Measurements from ENCODE around the gene PBLD. TPM values are rescaled to one million over a fixed set of nuclear protein-coding genes. Genes with fewer than 3 reads are reported as not detected.

PBLD gene
- total RNA-seq (ENCODE audit: insufficient read depth, low replicate concordance): 8.9 TPM

DNA sequence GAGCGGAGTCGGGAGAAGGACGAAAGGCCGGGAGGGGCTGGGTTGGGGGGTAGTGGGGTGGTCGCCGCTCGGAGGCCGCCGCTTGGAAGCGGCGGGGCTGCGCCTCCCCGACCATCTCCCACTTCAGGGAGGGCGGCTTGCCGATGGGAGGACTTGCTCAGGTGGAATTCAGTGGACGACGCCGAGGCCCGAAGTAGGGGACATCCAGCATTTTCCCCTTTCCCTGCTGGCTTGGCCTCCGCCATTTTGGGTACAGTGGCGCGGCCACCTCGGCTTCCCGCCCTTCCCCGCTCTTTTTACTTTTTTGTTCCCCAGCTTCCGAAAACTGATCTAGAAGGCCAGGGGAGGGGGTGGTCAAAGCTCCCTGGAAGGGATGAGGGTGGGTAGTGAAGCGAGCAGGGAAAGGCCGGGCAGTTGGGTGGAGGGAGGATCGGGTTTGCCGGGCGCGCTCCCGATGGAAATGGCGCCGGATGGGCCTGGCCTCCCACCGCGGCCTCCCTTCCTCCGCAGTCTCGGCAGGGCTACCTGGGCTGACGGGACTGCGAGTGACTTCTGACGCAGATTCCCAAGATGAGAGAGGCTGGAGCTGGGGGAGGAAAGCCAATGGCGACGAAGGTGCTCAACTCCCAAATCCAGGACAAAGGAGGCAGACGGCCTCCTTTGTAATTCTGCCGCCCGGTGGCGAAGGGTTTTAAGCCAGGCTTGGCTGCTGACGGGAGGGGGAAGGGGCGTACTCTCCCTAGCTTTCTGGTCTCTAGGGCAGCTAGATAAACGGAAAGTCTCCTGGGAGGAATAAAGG lies at the start of gene PBLD:
Gene PBLD (minus strand): TSS at position 670 of the 799 bp plus-strand sequence. CDS start 26,084 bp downstream, outside the sequence.
- peak; percentile 89 for DNase-seq (ENCODE audit: low spot score)

DNA sequence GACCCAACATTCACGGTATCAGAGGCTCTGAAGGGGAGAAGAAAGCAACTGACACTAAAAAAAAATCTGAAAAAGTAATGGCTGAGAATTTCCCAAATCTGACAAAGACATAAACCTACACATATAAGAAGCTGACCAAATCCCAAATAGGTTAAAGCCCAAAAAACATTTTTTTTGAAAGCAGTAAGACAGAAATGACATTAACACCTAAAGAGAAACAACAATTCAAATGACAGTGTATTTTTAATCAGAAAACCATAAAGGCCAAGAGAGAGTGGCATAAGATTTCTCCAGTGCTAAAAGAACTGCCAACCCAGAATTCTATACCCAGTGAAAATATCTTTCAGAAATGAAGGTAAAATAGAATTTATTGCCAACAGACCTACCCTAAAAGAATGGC lies 38.9 kb upstream of the PBLD start:
- DNase-seq (ENCODE audit: low spot score): no peak

DNA sequence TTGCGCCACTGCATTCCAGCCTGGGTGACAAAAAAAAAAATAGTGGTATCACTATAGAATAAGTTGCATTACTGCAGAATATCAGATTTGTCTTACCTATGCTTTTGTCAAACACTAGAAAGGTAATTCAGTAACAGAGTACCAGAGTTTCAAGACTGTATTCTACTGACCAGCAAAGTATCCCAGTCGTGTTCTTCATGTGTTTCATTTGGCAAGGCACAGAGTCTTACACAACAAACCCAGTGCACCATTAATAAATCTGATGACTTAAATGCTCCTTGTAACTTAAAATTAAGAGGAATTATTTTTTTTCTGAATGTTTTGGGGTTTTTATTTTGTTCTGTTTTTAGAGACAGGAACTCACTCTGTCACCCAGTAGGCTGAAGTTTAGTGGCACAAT lies 34.4 kb upstream of the PBLD start:
- no peak for DNase-seq (ENCODE audit: low spot score)

DNA sequence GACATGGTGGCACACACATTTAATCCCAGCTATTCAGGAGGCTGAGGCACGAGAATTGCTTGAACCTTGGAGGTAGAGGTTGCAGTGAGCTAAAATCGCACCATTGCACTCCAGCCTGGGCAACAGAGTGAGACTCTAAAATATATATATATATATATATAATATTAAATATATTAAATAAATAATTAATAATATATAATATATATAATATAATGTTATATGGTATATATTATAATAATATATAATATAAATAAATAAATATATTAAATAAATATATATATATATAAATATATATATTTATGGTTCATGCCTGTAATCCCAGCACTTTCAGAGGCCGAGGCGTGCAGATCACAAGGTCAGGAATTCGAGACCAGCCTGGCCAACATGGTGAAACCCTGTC lies 33.9 kb upstream of the PBLD start:
- DNase-seq (ENCODE audit: low spot score): no peak

DNA sequence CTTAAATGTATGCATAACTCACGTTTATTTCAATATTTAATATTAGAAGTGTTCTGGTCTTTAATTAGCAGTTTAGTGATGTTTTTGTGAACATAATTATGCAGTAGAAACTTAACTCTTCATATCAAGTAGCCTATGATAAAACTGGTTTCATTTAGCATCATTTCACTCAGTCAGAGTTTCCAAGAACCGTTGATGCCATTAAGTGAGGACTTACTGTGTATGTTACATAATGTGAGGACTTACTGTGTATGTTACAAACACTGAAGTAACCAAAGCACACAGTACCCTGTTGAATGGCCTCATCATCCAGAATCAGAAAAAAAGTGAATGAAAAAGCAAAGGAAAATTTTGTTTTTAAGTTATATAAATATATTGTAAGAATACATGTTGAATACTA lies 32.9 kb upstream of the PBLD start:
- DNase-seq (ENCODE audit: low spot score): no peak

DNA sequence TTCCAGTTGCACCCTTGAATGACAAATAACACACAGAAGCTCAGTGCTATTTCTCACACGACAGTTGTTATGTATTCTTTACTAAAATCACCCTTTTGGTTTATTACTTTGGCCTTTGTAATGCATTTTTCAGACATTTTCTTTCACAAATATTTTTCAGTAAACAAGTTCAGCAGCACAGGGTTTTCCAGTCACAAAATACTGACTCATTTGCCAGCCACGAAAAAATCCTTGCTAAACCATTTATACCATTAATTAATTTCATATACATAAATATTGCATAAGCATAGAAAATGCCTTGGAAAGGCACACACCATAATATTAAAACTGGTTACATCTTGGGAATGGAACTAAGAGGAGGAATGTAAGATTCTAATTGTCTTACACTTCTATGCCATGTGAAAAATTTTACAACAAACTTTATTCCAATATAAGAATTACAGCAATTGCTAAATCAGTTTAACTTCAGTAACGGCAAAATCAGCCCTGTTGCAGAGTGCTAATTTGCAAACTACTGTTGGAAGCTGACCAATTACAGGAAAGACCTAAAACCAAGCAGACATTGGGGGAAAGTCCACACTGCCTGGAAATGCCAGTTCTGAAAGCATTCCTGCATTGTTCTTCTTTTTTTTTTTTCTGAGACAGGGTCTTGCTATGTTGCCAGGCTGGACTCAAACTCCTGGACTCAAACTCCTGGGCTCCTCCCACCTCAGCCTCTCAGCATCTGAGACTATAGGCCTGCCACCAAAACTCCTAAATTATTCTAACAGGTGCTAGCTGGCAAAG lies 31.6 kb upstream of the PBLD start:
- DNase-seq (ENCODE audit: low spot score): no peak

DNA sequence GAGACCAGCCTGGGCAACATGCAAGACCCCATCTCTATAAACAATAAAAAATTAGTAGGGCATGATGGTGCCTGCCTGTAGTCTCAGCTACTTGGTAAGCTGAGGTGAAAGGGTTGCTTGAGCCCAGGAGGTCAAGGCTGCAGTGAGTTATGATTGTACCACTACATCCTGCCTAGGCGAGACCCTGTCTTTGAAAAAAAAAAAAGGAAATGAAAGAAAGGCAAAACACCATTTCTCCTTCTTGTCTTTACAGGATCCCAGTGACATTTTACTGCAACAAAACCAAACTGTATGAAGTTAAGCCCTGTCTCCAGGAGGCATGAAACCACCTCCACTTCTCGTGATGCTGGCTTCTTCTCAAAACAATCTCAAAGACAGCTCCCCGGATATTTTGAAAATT lies 29.9 kb upstream of the PBLD start:
- DNase-seq (ENCODE audit: low spot score): no peak

DNA sequence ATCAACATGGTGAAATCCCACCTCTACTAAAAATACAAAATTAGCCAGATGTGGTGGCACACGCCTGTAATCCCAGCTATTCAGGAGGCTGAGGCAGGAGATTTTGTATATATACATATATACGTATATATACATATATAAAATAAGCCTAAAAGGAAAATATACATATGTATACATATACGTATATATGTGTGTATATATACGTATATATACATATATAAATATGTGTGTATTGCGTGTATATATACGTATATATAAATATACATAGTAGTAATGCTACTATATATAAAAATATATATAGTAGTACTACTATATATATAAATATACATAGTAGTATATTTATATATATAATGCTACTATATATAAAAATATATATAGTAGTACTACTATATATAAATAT lies 26.5 kb upstream of the PBLD start:
- DNase-seq (ENCODE audit: low spot score): no peak

DNA sequence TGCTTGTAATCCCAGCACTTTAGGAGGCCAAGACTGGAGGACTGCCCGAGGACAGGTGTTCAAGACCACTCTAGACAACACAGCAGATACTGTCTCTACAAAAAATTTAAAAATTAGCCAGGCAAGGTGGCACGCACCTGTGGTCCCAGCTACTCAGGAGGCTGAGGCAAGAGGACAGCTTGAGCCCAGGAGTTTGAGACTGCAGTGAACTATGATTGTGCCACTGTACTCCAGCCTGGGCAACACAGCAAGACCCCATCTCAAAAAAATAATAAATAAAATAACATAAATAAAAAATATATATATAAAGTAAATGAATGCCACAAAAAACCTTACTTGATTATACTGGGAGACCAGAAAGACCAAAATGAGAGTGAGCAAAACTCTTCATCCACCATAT lies 20.8 kb upstream of the PBLD start:
- DNase-seq (ENCODE audit: low spot score): no peak

DNA sequence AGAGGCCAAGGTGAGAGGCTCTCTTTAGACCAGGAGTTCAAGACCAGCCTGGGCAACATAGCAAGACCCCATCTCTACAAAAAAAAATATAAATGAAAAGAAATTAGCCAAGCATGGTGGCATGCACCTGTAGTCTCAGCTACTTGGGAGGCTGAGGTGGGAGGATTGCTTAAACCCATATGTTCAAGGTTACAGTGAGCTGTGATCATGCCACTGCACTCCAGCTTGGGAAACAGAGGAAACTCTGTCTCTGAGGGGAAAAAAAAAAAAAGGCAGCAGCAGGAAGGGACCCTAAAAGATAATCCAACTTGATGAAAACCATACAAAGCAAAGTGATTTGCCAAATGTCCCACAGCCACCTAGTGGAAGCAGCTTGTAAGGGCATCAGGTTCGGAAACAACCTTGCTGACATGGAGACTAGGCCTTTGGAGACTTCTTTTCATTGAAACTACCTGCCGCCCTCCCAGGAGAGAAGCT lies 15.6 kb upstream of the PBLD start:
- DNase-seq (ENCODE audit: low spot score): peak; percentile 38

DNA sequence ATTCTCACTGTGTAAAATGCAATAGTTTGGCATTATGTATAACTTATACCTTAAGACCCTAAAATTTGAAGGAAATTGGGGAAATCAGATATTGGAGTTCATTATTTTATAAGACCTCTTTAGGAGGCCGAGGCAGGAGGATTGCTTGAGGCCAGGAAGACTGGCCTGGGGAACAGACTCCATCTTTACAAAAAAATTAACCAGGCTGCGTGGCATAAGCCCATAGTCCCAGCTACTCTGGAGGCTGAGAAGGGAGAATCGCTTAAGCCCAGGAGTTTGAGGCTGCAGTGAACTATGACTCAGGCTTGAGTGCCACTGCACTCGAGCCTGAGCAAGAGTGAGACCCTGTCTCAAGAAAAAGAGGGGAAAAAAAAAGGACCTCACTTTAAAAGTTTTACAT lies 14.0 kb upstream of the PBLD start:
- DNase-seq (ENCODE audit: low spot score): no peak

DNA sequence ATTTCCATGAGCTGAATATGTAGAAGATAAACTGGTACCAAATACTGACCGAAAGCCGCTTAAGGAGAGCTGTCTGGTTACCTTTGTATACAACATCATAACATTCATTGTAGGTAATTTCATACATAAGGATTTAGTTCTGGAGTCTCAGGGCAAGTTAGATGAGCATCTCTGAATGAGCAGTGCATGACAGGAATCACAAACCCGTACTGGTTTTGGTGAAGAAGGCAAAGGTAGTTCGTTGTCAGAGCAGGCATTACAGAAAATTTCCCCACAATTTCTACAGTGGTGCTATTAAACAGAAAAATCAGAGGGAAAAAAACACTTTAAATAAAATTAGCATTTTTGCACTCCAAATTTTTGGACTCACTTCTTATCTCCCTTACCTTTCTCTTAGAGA lies 12.9 kb upstream of the PBLD start:
- DNase-seq (ENCODE audit: low spot score): no peak

DNA sequence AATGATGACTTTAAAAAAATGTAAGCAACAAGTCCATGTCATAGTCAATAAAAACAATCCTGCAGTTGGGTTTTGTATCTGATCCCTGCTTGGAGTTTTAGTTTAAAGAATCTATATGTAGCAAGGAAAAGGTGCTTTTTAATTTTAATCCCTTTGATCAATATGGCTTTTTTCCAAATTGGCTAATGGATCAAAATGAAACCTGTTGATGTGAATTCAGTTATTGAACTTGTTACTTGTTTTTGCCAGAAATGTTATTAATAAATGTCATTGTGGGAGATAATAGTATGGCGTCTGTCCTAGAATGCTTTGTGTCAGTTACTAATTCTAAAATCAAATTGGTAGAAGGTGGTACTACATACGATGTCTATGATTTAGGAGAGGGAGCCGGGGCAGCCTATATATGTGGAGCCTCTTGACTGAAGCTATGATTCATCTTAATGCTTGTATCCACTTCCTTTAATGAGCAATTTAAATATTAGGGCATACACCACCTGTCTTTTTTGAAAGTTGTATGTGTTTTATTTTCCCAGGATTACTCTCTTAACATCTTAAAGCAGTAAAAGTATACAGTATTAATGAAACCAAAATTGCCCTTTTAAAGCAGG lies 10.3 kb upstream of the PBLD start:
- no peak for DNase-seq (ENCODE audit: low spot score)

DNA sequence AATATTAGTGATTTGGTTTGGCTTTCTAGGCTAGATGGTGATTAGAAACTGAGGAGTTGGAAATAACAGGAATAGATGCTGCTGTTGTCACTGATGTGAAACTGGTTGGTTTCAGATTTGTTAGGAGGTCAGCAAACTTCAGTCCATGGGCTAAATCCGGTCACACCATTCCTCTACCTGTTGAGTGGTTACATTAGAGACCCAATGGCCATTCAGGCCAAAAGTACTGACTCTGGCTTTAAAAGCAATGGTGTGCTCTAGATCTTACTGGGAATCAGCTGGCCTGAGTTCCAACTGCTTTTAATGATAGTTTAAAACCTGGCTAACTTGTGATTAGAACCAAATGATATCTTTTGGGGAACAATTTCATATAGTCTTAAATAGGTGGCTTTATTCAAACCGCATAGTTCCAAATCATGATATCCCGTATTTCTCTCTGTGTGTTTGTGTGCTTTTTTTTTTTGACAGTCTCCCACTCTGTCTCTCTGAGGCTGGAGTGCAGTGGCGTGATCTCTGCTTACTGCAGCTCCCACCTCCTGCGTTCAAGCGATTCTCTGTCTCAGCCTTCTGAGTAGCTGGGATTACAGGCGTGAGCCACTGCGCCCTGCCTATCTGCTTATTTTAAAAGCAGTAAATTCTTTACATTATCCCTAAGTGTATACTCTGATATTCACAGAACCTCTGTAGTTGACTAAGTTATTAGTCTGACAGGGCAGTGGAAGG lies 7.8 kb upstream of the PBLD start:
- peak; percentile 27 for DNase-seq (ENCODE audit: low spot score)

DNA sequence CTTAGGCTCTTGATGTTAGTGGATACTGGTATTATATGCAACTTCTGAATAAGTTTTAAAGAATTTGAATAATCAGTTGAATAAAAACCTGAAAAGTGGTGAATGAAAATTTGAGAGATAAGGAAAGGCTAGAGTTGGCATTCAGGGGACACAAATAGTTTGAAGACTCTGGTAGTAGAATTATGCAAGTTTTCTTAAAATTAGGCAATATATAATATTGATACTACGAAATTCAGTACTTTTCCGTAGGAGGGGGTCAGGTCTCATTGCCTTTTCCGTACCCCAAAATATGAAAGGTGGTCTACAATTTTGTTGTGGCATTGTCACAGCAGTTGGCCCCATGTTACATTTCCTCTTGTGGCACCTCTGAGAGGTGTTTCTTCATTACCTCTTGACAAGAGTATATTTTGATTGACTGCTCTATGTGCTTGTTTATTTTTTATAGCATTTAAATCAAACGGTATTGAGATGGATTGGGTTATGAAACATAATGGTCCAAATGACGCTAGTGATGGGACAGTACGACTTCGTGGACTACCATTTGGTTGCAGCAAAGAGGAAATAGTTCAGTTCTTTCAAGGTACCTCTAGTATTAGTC lies 4.1 kb upstream of the PBLD start:
- no peak for DNase-seq (ENCODE audit: low spot score)

DNA sequence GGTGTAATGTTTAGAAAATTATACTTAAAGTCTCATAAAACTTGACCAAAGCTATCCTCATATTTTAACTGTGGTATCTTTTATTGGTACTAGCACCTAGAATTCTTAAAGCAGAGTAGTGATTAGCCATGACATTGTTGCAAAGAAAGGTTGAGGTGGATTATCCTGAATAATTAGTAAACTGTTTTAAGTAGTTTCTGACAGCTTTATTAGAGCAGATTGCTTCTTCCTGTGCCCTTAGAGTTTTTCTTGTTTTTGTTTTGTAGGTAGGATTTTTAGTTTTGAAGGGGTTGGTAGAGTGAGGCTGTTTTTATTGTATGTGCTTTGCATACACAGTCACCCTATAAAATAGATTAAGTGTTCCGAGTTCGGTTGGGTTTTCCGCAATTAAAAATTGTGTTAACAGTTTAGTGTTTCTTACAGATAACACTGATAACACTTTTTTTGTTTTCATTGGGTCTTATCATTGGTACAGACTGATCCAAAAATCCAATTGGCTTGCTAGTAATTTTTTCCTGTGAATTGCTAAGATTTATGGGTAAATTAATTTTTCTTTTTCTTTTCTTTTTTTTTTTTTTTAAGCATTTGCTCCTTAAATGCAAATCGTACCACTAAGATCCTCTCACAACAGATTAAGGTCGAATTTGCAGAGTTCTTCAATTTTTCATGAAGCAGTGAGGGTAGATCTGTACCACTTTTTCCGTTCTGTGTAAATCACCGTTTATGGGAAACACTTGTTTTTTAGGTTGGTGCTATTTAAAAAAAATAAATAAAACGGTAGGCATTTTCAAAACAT lies 2.1 kb upstream of the PBLD start:
- DNase-seq (ENCODE audit: low spot score): no peak

DNA sequence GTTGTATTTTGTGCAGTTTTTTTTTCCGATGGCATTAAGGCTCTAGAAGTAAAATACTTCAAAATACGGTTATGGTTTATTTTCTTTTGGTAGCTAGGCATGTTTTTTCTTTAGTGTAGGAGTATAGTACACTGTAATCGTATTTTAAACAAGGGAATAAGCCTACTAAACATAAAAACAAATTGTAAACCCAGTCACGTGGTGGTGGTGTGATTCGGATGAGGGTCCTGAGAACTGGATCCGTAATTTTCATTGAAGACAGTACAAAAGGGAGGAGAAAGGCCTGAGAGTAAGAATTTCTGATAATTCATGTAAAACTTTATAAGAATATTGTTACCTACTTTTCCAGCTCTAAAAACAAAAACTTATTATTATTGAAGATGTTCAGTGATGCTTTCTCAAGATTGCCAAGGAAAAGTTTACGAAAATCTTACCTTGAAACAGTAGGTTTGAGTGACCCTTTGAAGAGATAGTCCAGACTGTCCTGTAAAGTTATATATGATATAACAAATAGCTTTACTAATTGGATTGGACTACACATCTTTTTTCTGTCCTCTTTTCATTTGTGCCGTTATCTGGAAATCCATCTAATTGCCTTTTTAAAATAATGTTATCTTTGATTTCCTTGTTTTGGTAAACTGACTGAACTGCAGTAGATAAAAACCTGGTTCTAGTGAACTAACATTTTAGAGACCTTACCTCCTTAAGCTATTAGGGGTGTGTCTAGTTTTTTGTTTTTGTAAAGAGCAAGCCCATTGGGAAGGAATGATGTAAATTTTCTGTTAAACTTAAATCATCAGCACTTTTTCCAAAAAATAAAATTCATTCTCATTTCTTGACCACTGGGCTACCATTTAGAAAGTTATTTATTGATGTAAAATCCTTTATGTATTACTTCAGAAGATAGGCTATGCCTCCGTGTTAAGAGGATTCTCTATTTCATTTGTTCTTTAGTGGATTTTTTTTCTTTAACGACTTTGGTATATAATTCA lies 1.0 kb upstream of the PBLD start:
- peak; percentile 24 for DNase-seq (ENCODE audit: low spot score)

DNA sequence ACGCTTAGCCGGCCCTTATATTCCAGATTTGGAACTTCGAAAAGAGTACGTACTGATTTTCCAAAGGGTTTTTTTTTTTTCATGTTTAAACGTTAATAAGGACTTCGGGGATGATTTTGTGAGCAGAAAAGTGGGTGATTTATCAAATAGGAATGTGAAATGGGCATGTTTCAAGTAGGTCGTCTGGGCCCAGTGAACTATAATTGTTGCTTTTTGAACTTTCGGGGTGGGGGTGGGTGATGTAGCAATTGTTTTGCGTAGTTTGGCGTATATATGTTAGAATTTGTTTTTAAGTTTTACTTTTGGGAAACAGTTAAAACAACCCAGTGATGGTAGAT lies 299 bp upstream of the PBLD start:
- no peak for DNase-seq (ENCODE audit: low spot score)

All from umbilical cord (tissue), 2 donors.